ENCODE results near the gene TNNT2.

- TF ChIP-seq EZH2 (optimal IDR thresholded peaks at IDR 0.05; ENCODE audit: low read depth, low read length): no peak
- no peak for TF ChIP-seq CTCF (IDR thresholded peaks at IDR 0.05; ENCODE audit: low read length)
- TF ChIP-seq EZH2phosphoT487 (IDR thresholded peaks at IDR 0.05; ENCODE audit: low read length): no peak
Measured at GRCh38 chr1:201371792-201372191, 5.7 kb downstream of the TNNT2 start.
